Lower leg skin (tissue), 3 donors: ENCODE results near the gene PHACTR2.

Source experiments
- CTCF ChIP-seq, 3 donors: fragments of 450-650 bp; IDR thresholded peaks; one replicate each; pipeline ENCODE4 v1.5.1; 2016; ENCODE audit warnings: antibody characterized with exemption in 3 of 3, mild to moderate bottlenecking in 3 of 3, moderate library complexity in 2 of 3
- POLR2A ChIP-seq, 2 donors: fragments of 450-650 bp; IDR thresholded peaks; one replicate each; pipeline ENCODE4 v1.6.1; 2016 to 2017; ENCODE audit warnings: antibody characterized with exemption in 2 of 2, mild to moderate bottlenecking in 1 of 2, moderate library complexity in 1 of 2

- TF ChIP-seq CTCF (IDR thresholded peaks at IDR 0.05) (no peak), POLR2A (IDR thresholded peaks at IDR 0.05) (no peak)
Observed at GRCh38 chr6:143811501-143812157, 133.9 kb downstream of the PHACTR2 start.
